Erythroblast (primary cell): ENCODE results near the gene ADI1.

Experiments used
- DNase-seq, 2 experiments: peaks; one replicate each; lab custom pipeline; 2025; lab: John Stamatoyannopoulos, UW
- GATA1 ChIP-seq: IDR thresholded peaks from 2 replicates; pipeline ENCODE4 v1.6.1; 2011; ENCODE audit warnings: low read depth, mild to moderate bottlenecking, control low read depth, low read length, moderate library complexity
- POLR2A ChIP-seq: IDR thresholded peaks from 2 replicates; pipeline ENCODE4 v1.6.1; 2011; ENCODE audit warnings: mild to moderate bottlenecking, low read length

The ADI1 gene

DNA sequence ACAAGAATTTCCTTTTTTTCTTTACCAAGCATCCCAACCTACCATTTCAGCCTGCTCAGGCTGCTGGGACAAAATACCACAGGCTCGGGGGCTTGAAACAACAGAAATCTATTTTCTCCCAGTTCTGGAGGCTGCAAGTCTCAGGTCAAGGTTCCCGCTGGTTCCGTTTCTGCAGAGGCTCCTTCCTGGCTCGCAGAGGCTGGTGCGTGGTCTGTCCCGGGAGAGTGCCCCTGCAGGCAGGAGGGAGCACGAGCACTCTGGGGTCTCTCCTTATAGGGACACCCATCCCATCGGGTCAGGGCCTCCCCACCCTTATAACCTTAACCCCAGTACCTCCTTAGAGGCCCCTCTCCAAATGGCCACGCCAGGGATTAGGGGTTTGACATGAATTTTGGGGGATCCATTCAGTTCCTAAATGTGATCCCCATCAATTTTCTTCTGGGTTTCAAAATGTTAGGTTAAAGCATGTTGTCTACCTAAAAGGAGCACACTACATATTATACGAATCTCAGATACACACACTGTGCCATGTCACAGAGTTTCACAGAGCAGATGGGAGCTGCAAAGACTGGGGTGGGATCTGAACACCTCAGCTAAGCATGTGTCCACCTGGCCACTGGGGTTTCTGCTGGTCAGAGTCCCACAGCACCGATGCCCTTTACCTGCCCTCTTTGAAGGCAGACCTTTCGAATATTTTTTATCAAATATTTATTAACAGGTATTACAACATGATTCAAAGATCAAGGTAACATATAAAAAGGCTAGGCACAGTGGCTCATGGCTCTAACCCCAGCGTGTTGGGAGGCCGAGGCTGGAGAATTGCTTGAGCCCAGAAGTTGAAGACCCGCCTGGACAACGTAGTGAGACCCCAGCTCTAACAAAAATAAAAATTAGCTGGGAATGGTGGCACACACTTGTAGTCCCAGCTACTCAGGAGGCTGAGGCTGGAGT lies 17.6 kb upstream of the ADI1 start:
- DNase-seq = peak; percentile 46 to 57
- TF ChIP-seq GATA1 (no peak), POLR2A (no peak)

DNA sequence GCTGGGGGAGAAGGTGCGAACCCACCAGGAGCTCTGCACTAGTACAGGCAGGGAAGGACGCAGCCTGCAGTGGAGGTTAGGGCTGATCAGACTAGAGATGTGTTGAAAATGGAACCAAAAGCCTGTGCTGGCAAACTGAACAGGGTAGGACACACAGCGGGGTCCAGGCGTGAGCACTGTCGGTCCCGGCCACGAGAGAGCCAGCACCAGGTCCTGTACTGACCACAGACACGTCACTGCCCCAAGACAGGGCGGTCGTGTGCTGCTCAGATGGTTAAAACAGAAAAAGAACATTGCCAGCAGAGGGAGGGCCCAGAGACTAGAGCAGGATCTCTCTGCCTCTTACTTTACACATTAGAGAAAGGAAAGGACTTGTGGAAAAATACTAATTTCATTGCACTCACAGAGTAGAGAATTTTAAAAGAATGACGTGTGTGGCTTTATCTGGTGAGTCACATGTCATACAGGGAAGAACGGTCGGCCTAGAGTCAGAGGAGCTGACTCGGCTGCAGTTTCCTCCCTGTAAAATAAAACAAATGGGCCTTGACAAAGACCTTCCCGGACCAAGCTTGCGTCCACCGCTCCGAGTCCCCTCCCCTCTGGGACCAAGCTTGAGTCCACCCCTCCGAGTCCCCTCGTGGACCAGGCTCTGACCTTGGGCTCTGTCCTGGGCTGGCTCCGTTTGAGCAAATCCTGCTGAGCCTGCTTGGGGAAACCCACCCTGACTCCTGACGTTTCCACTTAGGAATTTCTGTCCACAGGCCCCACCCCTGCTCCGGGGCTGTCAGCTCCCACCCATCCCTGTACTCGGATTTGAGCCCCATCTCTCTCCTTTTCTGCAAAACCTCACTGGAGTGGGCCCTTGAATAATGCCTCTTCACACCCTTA lies 16.7 kb upstream of the ADI1 start:
- TF ChIP-seq GATA1 (no peak), POLR2A (peak; percentile 36)
- DNase-seq = peak; percentile 55 to 67

DNA sequence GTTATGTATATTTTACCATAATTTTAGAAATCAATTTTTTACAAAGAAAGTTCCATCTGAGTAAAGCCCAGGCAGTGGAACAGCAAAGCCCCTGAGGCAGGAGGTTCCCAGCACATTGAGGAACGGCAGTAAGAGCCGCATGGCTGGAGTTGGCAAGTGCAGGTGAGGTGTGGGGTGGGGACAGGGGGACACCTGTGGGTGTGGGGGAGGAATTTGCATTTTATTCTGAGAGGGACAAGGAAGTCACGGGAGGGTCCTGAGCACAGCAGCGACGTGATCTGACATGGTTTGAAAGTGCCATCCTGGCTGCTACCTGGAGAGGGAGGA lies 16.1 kb upstream of the ADI1 start:
- TF ChIP-seq GATA1 (no peak), POLR2A (no peak)
- no peak for DNase-seq

DNA sequence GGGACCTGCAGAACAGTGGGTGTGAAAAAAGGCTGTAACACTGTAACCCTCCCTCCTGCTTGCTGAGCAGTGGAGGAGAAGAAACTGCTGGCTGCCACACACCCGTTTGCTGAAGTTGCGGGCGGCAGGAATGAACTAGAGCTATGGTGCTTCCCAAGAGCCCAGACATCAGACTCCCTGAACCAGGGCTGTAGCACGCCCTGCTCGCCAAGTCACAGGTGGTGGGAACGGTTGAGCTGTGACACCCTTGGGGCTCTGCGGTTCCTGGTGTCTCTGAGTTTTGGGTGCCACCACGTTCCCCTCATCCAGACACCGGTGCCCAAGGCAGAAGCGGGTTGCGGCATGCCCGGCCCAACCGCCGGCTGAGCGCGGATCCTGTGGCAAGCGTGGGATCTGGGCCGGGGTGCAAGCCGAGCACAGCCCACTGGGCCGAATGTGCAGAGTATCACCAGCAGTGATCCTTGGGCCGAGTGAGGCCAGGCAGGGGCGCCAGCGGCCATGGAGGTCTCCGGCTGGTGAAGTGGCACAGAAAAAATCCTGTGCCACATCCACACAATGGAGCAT lies 15.0 kb upstream of the ADI1 start:
- no peak for DNase-seq
- TF ChIP-seq POLR2A (no peak), GATA1 (no peak)

DNA sequence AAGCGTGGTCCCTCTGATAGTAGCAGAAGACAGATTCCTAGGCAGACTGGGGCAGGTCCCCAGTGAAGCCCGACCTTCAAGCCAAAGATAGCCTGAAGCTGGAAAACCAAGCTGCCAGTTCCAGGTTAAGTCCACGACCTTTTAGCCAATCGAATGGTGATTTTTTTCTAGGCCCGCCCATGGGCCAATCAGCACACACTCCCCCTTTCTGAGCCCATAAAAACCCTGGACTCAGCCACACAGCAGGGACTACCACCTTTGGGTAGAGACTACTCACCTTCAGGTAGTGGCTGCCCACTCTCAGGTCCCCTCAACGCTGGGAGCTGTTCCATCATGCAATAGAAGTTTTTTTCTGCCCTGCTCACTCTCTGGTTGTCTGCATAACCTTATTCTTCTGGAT lies 14.5 kb upstream of the ADI1 start:
- no peak for TF ChIP-seq GATA1
- DNase-seq = no peak

DNA sequence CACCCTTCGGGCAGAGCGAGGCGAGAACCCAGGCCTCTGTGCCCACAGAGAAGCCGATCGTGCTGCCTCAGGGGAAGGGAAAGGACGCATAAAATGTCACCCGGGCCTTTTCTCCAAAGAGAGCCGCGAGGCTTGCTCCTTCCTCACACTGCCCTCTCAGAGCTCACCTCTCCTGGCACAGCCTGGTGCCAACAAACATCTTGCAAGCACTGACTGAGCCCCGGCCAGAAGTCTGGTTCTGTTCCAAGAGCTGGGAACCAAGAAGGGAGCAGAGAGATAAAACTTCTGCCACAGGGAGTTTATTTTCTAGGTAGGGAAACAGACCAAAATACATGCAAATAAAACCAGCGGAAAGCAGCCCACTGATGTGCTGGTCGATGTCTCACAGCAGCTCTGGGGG lies 13.6 kb upstream of the ADI1 start:
- no peak for DNase-seq
- no peak for TF ChIP-seq GATA1
- no peak for TF ChIP-seq POLR2A

DNA sequence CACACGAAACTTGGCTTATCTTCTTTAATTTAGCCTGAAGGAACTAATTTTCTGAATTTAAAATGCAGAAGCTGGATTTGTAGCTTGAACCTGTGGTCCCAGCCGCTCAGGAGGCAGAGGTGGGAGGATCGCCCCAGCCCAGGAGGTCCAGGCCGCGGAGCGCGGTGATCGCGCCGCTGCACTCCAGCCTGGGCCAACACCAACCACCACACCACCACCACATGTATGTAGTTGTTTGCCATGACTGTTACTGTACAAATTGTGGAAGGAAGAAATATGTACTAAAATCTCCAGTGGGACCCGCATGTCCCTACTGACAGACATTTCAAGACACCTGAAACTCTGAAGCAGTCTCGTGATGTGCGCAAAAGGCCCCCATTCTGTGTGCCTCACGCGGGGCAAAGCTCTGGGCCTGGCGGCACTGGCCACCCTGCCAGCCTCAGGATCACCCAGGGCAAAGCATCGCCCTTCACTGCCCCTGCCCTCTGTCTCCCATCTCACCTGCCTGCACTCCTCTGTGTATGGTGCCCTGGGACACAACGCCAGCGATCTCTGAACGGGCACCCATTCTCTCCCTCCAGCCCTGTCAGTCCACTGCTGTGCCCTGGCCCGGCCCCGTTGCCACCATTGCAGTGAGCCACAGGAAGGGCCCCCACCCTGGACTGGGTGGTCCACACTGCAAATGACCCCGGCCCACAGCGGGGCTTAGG lies 10.1 kb upstream of the ADI1 start:
- DNase-seq = no peak
- TF ChIP-seq POLR2A (no peak), GATA1 (no peak)

DNA sequence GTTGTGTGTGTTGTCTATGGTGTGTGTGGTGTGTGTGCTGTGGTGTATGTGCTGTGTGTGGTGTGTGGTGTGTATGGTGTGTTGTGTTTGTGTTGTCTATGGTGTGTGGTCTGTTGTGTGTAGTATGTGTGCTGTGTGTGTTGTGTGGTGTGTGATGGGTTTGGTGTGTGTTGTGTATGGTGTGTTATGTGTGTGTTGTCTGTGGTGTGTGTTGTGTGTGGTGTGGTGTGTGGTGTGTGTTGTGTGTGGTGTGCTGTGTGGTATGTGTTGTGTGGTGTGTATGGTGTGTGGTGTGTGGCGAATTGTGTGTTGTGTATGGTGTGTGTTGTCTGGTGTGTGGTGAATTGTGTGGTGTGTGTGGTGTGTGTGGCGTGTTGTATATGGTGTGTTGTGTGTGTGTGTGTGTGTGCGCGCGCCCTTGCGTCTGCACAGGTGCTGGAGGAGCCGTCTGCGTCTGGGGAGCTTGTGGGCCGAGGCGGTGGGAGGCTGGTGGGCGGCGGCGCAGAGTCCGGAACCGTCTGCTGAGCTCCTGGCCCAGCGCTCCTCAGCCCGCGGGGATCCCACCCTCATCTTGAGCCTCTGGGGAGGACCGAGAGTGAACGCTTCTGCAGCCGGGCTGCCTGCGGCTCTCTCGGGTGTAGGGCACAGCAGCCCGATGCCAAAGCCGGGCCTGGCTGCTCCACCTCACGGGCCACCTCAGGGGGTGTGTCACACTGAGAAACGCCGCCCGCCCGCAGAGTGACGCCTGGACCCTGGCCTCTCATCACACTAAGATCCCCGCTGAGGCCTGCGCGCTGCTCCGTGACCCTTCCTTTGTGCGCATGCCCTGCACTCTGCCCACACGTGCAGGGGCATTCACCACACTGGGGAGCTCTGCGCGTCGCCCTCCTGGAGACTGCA lies 8.8 kb upstream of the ADI1 start:
- peak in 1 of 2 experiments; percentile 59 for DNase-seq
- no peak for TF ChIP-seq GATA1
- TF ChIP-seq POLR2A = no peak

DNA sequence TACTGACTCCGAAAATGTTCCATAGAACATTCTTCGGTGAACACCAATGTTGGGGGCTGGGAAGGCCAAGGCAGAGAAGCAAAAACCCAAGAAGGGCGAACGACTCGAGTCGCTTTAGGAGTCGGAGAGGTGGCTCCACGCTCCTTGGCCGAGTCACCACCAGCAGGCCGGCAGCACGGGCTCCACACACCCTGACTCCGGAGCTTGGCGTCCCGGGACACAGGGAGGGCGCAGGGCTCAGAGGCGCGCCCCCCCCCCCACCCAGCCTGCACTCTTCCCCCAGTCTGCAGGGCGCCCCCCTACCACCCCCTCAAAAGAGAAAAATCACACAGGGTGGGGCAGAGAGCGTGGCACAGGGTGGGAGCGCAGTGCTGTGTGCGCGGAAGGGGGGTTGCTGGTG lies 7.5 kb upstream of the ADI1 start:
- DNase-seq = no peak
- TF ChIP-seq GATA1 (no peak), POLR2A (no peak)

DNA sequence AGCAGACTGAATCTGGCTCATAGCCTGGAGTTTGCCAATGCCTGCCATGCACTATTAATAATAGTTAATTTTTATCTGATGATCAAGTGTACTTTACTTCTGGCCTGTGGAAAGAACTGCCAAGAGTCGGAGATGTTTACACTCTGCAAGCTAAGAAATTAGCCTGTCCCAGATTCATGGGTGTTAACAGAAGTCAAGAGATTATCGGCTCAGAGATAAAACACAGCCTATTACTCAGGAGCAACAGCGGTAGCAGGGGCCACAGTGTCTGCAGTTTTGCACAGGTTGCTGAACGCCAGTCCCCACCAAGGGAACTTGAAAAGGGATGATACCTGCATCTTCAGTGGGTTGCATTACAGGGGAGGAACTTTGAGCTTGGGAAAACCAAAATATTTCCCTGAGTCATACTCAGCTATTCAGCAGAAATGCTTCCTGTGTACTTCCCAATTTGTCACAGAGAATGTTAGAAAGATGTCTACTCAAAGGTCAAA lies 4.3 kb upstream of the ADI1 start:
- no peak for TF ChIP-seq GATA1
- no peak for TF ChIP-seq POLR2A
- DNase-seq = no peak

DNA sequence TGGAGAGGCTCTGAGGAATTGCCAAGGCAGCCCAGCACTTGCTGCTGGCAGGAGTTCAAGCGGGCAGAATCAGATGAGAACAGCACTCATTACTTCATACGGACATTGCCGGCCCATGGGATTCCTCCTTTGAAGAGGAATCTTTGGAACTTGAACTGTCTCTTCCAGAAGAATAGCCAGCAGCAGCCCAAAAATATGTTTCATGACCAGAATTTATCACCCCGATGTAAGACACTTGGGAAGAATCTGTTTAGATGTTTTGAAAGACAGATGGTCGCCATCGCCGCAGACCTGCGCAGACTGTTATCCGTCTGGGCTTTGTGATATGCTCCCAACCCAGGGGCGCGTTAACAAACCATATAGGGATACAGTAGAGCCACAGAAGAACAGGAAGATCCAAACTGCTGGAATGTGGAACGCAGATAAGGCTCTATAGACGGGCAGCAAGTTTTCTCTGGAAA lies 3.7 kb upstream of the ADI1 start:
- DNase-seq = no peak
- TF ChIP-seq POLR2A (no peak), GATA1 (no peak)

DNA sequence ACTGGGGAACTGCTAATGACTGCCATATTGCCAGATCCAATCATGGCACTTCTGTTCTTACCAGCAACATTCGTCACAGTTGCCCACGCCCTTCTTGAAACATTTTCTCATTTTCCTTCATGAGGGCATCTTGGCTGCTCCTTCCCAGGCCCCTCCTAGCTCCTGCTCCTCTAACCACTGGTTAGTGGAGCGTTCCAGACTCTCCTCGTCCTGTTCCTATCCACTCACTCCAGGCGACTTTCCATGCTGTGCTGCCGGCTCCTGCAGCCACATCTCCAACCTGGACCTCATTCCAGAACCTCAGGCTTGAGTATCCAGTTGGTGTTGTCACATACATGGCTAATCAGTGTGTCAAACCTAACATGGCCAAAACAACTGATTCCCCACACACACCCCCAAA lies 1.3 kb upstream of the ADI1 start:
- no peak for TF ChIP-seq POLR2A
- no peak for TF ChIP-seq GATA1
- DNase-seq = no peak
